ENCODE measurements around the gene WDR48.
A peak's percentile ranks its signal among the peaks of the same experiment; 100 is the strongest.

Gene WDR48

GRCh38 chr3:39143051-39143885 lies 91.5 kb downstream of the WDR48 start:
- no peak for DNase-seq

DNA sequence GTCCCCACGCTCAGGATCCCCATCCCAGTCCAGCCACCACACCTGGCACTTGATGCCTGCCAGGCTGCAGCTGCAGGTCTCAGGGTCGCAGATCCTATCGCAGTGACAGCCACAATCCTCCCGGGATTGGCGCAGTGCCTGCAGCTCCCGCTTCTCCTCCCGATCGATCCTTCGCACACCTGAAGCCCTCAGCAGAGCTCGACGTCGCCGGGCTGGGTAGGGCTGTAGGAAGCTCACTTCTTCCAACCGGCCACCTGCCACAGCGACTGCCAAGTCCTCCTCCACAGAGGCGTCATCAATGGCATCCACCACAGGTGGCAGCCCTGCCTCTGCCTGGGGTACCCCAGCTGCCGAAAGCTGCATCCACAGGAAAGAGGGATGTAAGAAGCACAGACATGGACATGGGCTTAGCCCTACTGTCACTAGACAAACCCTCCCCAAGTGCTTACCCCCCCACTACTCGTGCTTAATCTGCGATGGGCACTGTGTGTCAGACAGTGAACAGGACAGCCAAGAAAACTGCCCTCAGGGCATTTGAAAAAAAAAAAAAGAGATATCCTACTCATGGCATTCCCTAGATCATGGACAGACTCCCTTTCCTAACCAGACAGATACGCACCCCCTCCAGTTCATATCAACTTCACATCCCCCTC lies 92.4 kb downstream of the WDR48 start:
- DNase-seq = no peak

- no peak for DNase-seq
These were observed 93.0 kb downstream of the WDR48 start for GRCh38 chr3:39144748-39145380.

- peak; percentile 94 for DNase-seq
These were observed 94.3 kb downstream of the WDR48 start for GRCh38 chr3:39146083-39146501.

Measured in inflammatory macrophage treated with lipopolysaccharide for 4 hours (primary cell).